22Rv1 (cell line): ENCODE results near the gene ARMH1.
"Not testable (repeated sequence)": the region's sequence is repeated elsewhere in the genome, so short reads cannot be mapped to it uniquely, and the experiment has no call there.

ENCODE experiments used
- H3K27ac ChIP-seq: fragments of 450-650 bp; 2 replicates; pipeline ENCODE4 v1.5.1; 2017
- ZFX ChIP-seq: fragments of 450-650 bp; IDR thresholded peaks from 2 replicates; pipeline ENCODE4 v1.6.1; 2017; ENCODE audit warnings: antibody characterized with exemption, borderline replicate concordance
- TF ChIP-seq, protein P1 (sequence below): fragments of 450-650 bp; IDR thresholded peaks from 2 replicates; pipeline ENCODE4 v1.5.1; 2017; ENCODE audit warnings: mild to moderate bottlenecking

Gene ARMH1

GRCh38 chr1:44661781-44662682 is 12.5 kb upstream of the ARMH1 start:
- H3K27ac ChIP-seq = no peak overlapping the region
- TF ChIP-seq ZFX = no peak
- TF ChIP-seq, protein P1, sequence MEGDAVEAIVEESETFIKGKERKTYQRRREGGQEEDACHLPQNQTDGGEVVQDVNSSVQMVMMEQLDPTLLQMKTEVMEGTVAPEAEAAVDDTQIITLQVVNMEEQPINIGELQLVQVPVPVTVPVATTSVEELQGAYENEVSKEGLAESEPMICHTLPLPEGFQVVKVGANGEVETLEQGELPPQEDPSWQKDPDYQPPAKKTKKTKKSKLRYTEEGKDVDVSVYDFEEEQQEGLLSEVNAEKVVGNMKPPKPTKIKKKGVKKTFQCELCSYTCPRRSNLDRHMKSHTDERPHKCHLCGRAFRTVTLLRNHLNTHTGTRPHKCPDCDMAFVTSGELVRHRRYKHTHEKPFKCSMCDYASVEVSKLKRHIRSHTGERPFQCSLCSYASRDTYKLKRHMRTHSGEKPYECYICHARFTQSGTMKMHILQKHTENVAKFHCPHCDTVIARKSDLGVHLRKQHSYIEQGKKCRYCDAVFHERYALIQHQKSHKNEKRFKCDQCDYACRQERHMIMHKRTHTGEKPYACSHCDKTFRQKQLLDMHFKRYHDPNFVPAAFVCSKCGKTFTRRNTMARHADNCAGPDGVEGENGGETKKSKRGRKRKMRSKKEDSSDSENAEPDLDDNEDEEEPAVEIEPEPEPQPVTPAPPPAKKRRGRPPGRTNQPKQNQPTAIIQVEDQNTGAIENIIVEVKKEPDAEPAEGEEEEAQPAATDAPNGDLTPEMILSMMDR = no peak

GRCh38 chr1:44662683-44663030 is 11.9 kb upstream of the ARMH1 start:
- no peak overlapping the region for H3K27ac ChIP-seq
- TF ChIP-seq, protein P1 = no peak
- no peak for TF ChIP-seq ZFX

DNA sequence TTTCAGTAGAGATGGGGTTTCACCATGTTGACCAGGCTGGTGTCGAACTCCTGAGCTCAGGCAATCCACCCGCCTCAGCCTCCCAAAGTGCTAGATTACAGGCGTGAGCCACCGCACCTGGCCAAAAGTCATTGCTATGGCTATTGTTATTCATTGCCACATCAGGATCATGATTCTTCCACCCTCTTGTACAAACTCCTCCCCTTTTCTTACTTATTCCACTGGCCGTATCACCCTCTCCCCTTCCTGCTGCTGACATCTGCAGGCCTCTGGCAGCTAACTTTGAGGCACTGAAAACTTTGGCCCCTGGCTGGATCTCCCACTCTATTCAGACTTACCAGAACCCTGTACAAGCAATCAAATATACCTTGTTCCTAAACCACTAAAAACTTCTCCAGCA is 11.1 kb upstream of the ARMH1 start:
- TF ChIP-seq, protein P1 = no peak
- no peak for TF ChIP-seq ZFX
- no peak overlapping the region for H3K27ac ChIP-seq

- TF ChIP-seq, protein P1 = no peak
- no peak for TF ChIP-seq ZFX
Measured at GRCh38 chr1:44664730-44665370, 9.7 kb upstream of the ARMH1 start.

DNA sequence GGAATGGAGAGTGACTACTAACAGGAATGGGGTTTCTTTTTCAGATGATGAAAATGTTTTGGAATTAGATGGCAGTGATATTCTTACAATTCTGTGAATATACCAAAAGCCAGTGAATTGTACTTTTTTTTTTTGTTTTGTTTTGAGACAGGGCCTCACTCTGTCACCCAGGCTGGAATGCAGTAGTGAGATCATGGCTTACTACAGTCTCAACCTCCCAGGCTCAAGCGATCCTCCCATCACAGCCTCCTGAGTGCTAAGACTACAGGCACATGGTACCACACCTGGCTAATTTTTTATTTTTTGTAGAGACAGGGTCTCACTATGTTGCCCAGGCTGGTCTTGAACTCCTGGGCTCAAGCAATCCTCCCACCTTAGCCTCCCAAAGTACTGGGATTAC is 7.8 kb upstream of the ARMH1 start:
- not testable (repeated sequence) for H3K27ac ChIP-seq

More at GRCh38 chr1:44664730-44665370, 9.7 kb upstream of the ARMH1 start:
- no peak overlapping the region for H3K27ac ChIP-seq

DNA sequence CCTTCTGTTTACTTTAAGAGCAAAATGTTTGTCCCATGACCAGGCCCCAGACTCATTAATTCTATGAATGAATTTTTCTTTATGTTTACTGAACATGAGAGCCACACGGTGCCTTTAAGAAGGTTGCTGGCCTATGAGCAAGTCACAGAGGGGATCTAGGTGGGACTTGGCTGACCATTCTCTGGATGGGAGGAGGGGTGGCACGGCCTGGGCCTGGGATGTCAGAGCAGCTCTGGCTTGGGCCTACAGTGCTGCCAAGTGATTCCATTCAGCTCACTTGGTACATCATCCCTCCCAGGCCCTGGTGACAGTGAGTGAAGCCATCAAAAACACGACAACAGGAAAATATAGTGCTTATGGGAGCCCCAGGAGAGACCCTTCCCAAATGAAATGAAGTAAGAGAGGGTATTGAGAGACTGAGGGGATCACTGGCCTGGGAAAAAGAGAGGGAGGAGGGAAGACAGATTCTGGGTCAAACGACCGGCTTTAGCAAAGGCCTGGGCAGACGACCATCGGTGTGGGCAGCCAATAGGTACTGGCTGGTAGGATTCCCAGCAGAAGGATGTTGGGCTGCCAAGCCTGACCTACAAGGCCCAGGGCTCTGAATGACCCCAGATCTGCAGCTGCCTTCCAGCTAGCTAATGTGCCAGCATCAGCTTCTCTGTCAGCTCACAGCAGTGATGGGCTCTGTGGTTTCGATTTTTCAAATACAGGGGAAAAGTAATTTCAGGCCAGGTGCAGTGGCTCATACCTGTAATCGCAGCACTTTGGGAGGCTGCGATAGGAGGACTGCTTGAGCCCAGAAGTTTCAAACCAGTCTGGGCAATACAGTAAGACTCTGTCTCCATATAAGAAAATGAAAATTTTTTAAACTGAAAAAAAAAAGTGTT is 3.5 kb upstream of the ARMH1 start:
- TF ChIP-seq, protein P1 = no peak
- no peak for TF ChIP-seq ZFX
- H3K27ac ChIP-seq = no peak overlapping the region

DNA sequence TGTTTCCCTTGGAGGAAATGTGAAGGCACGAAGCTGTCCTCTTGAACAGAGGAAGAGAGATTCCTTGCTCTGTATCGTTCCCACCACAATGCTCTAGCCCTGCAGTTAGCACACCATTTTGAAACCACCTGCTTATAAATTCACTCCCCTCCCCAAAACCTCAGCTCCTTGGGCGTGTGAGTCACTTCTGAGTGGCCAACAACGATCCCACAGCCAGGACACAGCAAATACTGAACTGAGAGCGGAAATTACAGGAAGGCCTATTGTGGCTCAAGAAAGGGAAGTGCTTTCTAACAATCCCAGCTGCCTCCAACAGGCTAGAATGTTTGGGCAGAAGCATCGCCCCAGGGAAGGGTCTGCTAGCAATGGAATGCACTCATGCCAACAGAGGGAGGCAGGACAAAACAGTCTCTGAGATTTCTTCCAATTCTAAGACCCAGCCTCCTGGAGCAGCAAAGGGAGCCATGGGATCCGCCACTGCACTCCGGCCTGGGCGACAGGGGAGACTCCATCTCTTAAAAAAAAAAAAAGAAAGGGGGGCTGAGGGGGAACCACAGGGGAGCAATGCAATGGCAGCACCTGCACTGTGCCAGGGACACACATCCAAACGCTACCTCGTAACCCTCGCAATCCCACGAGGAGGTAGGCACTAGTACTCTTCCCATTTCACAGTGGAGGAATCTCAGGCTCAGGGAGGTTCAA is 2.1 kb upstream of the ARMH1 start:
- TF ChIP-seq ZFX = no peak
- TF ChIP-seq, protein P1 = no peak
- no peak overlapping the region for H3K27ac ChIP-seq
